HG03520 (cell line): Measurements from ENCODE around the gene CHM.

Source experiments
- ATAC-seq: cut with Tn5 transposase; IDR thresholded peaks from one replicate; pipeline ENCODE4 v1.9.1; 2021; ENCODE audit warnings: mild to moderate bottlenecking, moderate library complexity; ENCODE audit not compliant: unreplicated experiment

CHM gene

DNA sequence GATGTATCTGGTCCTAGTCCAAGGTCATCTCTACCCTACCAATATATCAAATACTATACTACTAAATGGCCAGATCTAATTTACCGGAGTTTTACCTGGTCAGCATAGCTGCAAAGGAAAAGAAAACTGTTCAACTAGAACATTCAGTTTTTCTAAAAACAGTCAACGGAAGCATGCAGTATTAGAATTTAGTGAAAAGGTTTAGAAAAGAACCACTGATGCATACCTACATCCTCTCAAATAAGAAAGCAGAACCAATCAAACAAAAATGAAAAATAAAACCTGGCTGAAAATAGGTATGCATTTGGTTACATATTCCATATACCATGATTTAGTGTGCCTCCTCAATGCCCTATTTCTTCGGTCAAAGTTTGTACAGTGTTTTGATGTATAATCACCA, 140.0 kb downstream of the CHM start:
- ATAC-seq = no peak

DNA sequence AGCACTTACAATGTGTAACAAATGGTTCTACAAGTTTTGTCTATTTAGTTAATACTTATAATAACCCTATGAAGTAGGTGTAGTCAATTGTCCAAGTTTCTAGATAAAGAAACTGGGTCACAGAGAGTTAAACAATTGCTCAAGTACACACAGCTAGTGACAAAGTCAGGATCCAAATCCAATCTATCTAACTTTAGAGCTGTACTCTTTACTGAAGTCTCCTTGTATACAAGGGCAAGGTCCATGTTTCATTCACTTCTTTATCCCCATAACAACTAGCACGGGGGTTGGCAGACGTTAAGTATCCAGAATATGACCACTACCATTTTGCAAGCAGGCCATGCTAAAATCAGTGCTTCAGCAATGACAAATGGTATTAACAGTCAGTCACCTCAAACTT, 141.0 kb downstream of the CHM start:
- ATAC-seq = no peak

DNA sequence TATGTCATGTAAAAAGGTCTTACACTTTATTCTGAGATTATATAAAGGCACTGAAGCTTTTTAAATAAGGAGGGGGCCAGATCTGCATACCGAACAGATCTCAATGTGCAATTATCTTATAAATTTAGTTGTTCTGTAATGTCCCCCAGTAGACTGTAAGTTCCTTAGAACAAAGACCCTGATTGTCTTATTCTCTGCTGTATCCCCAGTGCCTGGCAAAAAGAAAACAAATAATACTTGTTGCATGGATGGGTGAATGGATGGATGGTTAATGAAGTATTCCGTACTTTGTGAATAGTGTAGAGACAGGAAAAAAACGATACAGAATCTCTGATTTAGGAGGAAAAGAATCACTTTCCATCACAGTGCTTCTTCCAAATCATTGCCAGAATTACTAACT, 141.5 kb downstream of the CHM start:
- ATAC-seq = no peak

DNA sequence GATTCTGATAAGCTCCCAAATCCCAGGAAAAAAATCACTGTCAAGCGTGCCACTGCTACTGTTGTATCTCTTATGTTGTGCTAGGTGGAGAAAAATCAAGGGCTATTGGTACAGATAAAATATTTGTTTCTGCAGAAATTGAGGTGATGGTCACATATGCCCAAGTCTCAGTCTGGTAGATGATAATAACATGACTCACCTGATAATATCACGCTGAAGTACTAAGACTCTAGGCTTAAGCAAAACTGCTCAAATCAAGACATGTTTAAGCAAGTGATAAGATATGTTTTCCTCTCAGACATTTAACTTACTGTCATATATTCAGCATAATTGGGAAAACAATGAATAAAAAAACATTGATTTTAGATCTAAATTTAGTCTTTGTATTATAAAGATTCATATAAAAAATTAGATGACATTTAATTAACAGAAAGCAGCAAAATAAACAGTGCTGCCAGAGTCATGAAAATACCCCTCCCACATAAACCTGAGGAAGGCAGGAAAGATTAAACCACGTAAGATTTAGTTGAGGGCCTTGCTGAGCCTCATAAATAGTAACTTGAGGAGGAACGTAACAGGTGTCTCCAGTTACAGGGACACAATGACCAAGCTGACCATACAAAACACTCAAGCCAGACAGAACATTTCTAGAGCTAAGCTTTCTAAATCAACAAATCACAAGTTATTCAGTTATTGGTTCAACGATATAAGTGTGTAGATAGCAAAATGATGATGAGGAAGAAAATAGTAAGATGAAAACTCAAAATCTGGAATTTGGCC, 143.5 kb downstream of the CHM start:
- no peak for ATAC-seq

DNA sequence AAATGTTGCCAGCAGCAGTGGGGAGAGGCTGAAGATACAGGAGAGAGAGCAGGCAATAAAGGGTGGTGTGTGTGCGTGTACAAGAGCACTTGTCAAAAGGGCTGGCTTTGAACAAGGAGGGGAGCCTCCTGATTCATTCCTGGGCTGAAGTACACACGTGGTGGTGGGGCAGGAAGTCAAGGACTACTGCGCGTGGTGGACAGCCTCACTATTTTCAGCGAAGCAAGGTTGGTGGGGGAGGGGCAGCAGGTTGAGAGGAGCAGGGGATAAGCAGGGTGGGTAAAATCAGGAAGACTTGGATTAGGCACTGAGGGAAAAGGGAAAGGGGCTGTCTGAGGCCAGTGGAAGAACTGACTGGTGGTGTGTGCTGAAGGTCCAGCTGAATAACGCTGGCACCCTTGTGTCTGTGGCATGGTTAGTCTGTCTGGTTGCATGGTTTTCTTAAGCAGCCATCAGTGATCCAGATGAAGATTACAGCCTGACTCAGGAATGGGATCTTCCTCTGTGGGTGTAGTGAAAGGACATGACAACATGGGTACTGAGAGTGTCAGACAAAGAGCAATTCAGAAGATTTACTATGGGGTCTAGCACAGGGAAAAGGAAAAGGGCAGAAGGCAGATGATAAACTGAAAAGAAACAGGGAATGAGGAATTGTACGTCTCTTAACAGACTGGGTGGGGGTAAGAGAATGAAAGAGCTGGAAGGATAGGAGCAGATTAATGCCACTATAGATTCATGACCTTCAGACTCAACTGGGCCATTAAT, 149.8 kb downstream of the CHM start:
- no peak for ATAC-seq

DNA sequence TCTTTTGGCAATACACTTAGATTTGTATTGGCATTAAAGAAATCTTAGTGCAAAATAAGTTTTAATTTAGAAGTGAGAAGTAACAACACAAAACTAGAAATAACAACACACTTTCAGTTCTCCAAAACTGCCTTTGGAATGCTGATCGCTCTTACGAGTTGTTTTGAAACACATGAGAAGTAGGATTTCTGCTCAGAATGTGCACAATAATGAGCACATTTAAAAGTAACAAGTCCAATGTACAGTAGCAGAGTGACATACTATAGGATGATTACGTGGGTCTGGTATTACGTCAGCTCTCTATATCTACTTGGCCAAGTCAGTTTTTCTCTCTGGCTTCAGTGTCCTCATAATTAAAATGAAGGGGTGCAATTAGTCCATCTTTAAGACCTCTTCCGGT, 164.8 kb downstream of the CHM start:
- no peak for ATAC-seq

DNA sequence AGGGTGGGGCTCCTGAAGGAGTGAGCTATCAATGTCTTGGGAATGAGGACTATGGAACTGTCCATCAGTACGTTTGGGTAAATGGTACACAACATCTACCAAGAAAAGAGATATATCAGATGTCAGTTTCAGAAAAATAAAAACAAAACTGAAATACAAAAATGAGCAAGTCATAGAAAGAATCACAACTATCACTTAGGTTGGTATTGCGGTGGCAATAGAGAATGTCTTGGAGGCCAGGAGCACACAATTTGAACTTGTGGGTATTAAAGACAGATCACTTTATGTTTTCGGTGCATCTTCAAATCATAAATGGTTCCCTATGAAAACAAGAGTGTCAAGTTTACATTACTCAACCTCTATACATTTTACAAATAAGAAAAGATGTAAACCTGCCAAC, 176.8 kb downstream of the CHM start:
- no peak for ATAC-seq

DNA sequence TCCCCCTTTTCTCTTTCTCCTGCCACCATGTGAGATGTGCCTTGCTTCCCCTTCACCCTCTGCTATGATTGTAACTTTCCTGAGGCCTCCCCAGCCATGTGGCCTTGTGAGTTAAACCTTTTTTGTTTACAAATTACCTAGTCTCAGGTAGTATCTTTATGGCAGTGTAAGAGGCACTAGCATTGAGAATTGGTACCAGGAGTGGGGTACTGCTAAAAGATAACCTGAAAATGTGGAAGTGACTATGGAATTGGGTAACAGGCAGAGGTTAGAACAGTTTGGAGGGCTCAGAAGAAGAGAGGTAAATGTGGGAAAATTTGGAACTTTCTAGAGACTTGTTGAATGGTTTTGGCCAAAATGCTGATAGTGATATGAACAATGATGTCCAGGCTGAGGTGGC, 182.0 kb downstream of the CHM start:
- ATAC-seq = no peak

DNA sequence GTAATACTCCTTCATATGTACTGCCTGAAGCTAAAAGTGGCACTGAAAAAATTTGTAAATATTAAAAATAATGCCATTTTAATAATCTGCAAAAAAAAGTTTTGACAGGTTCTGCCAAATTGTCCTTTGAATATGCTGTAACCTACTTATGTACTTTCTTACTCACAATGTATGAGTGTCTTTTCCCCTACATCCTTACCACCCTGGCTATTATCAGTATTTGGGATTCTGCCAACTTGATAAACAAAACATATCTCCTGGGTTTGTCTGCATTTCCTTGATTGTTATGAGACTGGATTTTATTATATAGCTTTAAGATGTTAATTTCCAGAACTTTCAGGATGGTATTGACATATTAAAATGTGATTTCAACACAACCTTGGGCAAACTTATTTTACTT, 187.9 kb downstream of the CHM start:
- ATAC-seq = no peak

DNA sequence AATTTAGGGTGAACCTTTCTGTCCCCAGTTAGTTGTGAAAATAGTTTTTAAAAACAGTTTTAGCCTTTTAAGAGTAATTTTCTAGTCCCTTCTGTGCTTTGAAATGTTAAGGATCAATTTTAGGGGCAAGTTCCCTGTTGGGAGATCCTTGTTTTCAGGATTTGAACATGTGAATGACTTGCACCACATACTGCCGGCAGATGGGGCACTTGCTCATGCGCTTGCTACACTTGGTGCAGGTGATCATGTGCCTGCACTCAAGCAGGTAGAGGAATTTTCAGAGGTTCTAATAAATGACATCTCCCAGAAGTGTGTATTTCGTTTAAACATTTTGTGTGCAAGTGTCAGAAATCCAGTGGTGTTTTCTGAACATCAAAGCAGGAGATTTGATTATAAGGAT, 195.9 kb downstream of the CHM start:
- no peak for ATAC-seq

DNA sequence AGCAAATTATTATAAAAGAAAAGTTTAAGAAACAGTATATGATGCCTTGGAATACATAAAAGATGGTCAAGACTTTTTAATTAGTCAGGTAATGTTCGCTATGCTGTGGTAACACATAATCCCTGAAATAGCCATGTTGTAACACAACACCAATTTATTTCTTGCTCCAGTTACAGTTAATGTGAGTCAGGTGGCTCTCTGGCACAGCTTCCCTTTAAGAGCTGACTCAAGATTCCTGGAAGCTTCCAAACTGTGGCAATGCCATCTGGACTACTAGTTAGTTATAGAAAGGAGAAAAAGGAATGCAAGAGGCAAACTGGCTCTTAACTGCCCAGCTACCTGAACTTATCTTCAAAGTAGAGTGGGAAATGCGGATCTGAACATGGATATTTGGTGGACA, 210.5 kb downstream of the CHM start:
- no peak for ATAC-seq

DNA sequence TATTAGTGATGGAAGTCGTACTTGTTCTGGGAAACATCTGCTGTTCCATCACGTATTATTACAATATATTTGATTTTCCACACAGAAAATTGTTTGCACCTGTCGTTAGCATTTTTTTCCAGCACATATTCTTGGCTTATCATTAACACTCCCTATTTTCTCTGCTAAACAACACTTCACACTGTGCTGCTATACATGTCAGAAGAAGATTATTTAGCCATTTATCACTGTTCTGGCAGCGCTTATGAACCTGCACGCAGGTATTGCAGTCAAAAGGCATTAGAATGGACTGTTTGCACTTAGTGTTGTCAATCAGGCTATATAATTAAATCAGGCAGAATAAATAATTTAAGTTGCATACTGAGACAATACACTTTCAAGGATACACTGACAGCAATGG, 218.6 kb downstream of the CHM start:
- ATAC-seq = no peak

DNA sequence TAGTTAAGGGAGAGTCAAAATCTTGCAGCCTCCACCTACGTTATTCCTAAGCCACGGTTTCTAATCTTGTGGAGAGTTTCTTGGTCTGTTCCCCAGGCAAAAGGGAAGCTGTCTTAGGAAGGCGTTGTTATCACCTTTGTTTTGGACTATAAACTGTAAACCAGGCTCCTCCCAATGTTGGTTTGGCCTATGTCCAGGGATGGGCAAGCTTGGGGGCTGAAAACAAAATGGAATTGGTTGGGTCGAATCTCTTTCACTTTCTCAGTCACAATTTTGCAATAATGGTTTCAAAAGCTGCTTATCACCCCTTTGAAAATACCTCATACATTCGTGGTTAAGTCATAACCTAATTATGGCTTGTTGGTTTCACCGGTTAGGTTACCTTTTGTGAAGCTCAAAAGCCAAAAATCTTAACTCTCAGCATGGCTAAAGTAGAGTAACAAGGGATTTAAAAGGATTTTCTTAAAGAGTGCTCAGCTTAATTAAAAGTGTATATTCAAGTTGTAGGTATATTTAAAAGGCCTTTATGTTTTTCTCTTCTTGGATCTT, 232.1 kb downstream of the CHM start:
- no peak for ATAC-seq
